Aorta (tissue), 5 donors: ENCODE data around the gene LNX1. TPM values are rescaled to one million over a fixed set of nuclear protein-coding genes. Genes with fewer than 3 reads are reported as not detected.

Source experiments
- ATAC-seq: fragments of 200-7000 bp; cut with Tn5 transposase; one replicate; pipeline ENCODE4 v1.9.1; 2022; ENCODE audit warnings: moderate library complexity; ENCODE audit not compliant: low FRiP score
- DNase-seq, 2 donors: peaks; one replicate each; pipeline ENCODE4 v3.0.0-alpha.2; 2020
- H3K27ac ChIP-seq, 2 donors: one replicate each; pipeline ENCODE4 v1.5.1; 2013; ENCODE audit warnings: low read length in 2 of 2, mild to moderate bottlenecking in 2 of 2, moderate library complexity in 2 of 2, control low read depth in 1 of 2, inconsistent platforms in 1 of 2, low read depth in 1 of 2
- H3K27me3 ChIP-seq, 2 donors: one replicate each; pipeline ENCODE4 v1.6.1; 2013; ENCODE audit warnings: control low read depth in 1 of 2, low read length in 1 of 2, mild to moderate bottlenecking in 1 of 2, moderate library complexity in 1 of 2; ENCODE audit not compliant: insufficient read depth in 2 of 2, control insufficient read depth in 1 of 2
- H3K36me3 ChIP-seq, 2 donors: one replicate each; pipeline ENCODE4 v1.6.1; 2013; ENCODE audit warnings: control low read depth in 1 of 2, low read length in 1 of 2, mild to moderate bottlenecking in 1 of 2; ENCODE audit not compliant: insufficient read depth in 2 of 2, control insufficient read depth in 1 of 2
- H3K4me1 ChIP-seq, 2 donors: one replicate each; pipeline ENCODE4 v1.6.1; 2013; ENCODE audit warnings: low read length in 2 of 2, control low read depth in 1 of 2, mild to moderate bottlenecking in 1 of 2, moderate library complexity in 1 of 2; ENCODE audit not compliant: insufficient read depth in 2 of 2, control insufficient read depth in 1 of 2
- H3K4me3 ChIP-seq, 2 donors: one replicate each; pipeline ENCODE4 v1.5.1; 2013; ENCODE audit warnings: low read length in 2 of 2, control low read depth in 1 of 2, mild to moderate bottlenecking in 1 of 2
- H3K9me3 ChIP-seq: one replicate; pipeline ENCODE4 v1.6.1; 2013; ENCODE audit warnings: mild to moderate bottlenecking, low read length; ENCODE audit not compliant: control insufficient read depth
- WGBS, 2 donors: extraction: QIAGEN DNeasy Blood & Tissue Kit; methylation state at CpG; one replicate each; pipeline ENCODE4 v1.1.7; 2013; 5-methylcytosine and 5-hydroxymethylcytosine counted together
- intact Hi-C, 2 donors: fragments of 100-400 bp; cut with DNase I; formaldehyde crosslinking; loops; one replicate each; pipeline versions ENCODE4 v1.14.2 to v1.15.0; 2022
- polyA plus RNA-seq, 2 donors: library from polyadenylated mRNA; stranded (reverse); fragments of 200-250 nt; gene quantifications; one replicate each; pipeline ENCODE4 v1.2.3, GENCODE V29; 2013
- total RNA-seq, 2 donors: library from RNA; stranded (reverse); fragmentation: NEBNext Ultra II Directional; extraction: Animal tissue kit (Norgen Biotek cat#: 25700); gene quantifications; one replicate each; pipeline ENCODE4 v1.2.1, GENCODE V29; 2021
- donor health status: healthy with polysubstance abuse.
- donor health status: Bipolar disorder and iron deficiency.
- donor health status: DM: no; HTN: no; CAD: no.
- donor health status: DM: no; HTN: no; CAD: no.
- donor health status: DM: yes; HTN: yes; CAD: no.

The LNX1 gene
- total and polyA plus RNA-seq, 4 donors = 3.1 to 11.1 (median 6.1) TPM

DNA sequence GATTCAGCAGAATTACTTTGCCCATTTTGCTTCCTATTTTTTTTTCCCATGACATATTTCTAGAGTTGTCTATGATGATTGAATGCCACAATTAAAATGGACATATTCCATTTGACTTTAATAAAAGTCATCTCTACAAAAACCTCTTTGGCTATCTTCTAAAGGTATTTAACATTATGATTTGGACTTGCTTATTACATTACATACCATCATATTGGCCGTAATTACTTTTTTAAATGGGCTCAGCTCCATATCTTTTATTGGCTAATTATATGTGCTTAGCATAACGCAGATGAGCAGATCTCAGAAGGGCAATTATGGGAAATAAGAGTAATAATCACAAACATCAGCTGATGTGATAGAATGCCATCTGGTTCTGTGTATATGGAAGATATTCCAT is 4.5 kb upstream of the LNX1 start:
- Histone ChIP-seq H3K27ac (no peak overlapping the region), H3K27me3 (no peaks in the 10 kb centered on the region), H3K36me3 (no peaks in the 10 kb centered on the region), H3K9me3 (no peaks in the 10 kb centered on the region), H3K4me1 (peaks cover 0 to 1% of the 10 kb centered on the region in 2 donors), H3K4me3 (no peak overlapping the region)
- DNase-seq (no peak), ATAC-seq (no peak)
- intact Hi-C loops = loop anchor here in 1 of 2 donors (10.0 kb wide), 1 partner anchor 89 kb away; no protein-coding TSS in a partner anchor
- WGBS, 2 donors = 98% methylated on average over 2 of the region's 2 CpGs

- Histone ChIP-seq H3K4me1 (peaks cover 0 to 1% of the 10 kb centered on the region in 2 donors), H3K4me3 (no peak overlapping the region), H3K27me3 (no peaks in the 10 kb centered on the region), H3K36me3 (no peaks in the 10 kb centered on the region), H3K9me3 (no peaks in the 10 kb centered on the region), H3K27ac (no peak overlapping the region)
- WGBS, 2 donors = 93 to 96% methylated on average over 3 of the region's 3 CpGs
- intact Hi-C loops = loop anchor here in 1 of 2 donors (10.0 kb wide), 1 partner anchor 90 kb away; no protein-coding TSS in a partner anchor
- no peak for DNase-seq
- ATAC-seq = no peak
Observed at GRCh38 chr4:53595204-53595603, 3.9 kb upstream of the LNX1 start.

DNA sequence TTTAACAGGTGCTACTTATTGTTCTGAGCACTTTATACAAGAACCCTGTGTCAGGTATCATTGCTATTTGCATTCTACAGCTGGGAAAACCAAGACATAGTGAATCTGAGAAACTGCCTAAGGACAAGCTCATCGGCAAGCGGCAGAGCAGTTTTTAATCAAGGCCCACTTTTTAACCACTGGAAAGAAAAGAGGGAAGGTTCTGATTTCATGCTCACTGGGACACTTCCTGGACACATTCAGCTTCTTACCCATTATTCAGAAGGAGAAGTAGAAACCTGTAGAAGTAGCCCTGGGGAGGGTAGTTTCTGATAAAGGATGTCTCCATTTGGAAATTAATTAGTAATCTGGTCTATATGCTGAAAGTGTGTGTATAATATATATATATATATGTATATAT is 2.5 kb upstream of the LNX1 start:
- intact Hi-C loops = loop anchor here (5.0 to 10.0 kb wide), 2 partner anchors 41 to 91 kb away; no protein-coding TSS in a partner anchor
- no peaks in the 10 kb centered on the region for H3K36me3 ChIP-seq
- WGBS, 2 donors = 82 to 86% methylated on average over 2 of the region's 2 CpGs
- no peak overlapping the region for H3K27ac ChIP-seq
- H3K27me3 ChIP-seq = no peaks in the 10 kb centered on the region
- no peak overlapping the region for H3K4me3 ChIP-seq
- no peaks in the 10 kb centered on the region for H3K9me3 ChIP-seq
- DNase-seq = no peak
- H3K4me1 ChIP-seq = peaks cover 0 to 1% of the 10 kb centered on the region in 2 donors
- ATAC-seq = no peak

DNA sequence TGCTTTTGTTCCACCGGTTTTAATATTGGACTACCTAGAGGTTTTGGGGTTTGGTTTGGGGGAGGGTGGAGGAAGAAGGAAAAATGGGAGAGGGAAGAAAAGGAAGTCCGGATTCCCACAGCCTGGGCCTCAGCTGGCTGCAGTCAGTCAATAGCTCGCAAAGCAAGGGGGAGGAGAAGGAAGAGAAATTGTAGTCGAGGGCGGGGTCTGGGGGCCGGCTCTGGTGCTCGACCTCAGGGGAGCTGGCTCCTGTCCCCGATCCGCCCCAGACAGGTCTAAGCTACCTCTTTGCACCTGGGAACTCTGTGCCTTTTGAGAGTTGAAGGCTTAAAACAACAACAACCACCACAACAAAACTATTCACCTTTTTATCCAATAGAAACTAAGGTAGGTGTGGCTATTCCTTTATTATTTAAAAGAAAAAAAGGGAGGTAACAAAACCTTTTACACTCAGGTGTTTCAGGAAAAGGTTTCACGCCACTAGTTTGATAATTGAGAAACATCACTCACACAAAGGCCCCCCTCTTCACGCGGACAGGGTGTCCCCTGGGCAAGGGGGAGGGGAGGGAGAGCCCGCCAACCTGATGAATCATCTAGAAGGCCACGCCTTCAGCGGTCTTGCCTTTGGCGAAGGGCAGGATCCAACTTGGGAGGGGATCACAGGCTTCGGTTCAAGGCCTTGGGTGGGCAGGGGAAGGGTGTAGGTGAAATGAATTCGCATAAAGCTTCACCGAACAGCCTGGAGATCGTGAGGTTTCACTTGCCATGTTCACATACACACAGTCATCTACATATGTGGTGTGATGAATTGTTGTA is 1.6 kb upstream of the LNX1 start:
- no peaks in the 10 kb centered on the region for H3K36me3 ChIP-seq
- 29 to 50% methylated on average over 20 of the region's 20 CpGs for WGBS, 2 donors
- H3K4me1 ChIP-seq = no peaks in the 10 kb centered on the region
- no peaks in the 10 kb centered on the region for H3K9me3 ChIP-seq
- H3K27me3 ChIP-seq = no peaks in the 10 kb centered on the region
- intact Hi-C loops = loop anchor here (5.0 to 10.0 kb wide), 2 partner anchors 41 to 92 kb away; no protein-coding TSS in a partner anchor
- no peak overlapping the region for H3K27ac ChIP-seq
- peak; percentile 65 to 78 for DNase-seq
- peak; percentile 65 for ATAC-seq
- H3K4me3 ChIP-seq = peak overlapping the region in 1 of 2 donors; percentile 22

- ATAC-seq (no peak), DNase-seq (no peak)
- Histone ChIP-seq H3K4me3 (no peak overlapping the region), H3K27me3 (no peaks in the 10 kb centered on the region), H3K36me3 (no peaks in the 10 kb centered on the region), H3K27ac (no peak overlapping the region), H3K4me1 (no peaks in the 10 kb centered on the region), H3K9me3 (no peaks in the 10 kb centered on the region)
- 65 to 74% methylated on average over 8 of the region's 8 CpGs for WGBS, 2 donors
- intact Hi-C loops = loop anchor here (5.0 to 10.0 kb wide), 2 partner anchors 40 to 93 kb away; no protein-coding TSS in a partner anchor
Observed at GRCh38 chr4:53592122-53592521, 836 bp upstream of the LNX1 start.

DNA sequence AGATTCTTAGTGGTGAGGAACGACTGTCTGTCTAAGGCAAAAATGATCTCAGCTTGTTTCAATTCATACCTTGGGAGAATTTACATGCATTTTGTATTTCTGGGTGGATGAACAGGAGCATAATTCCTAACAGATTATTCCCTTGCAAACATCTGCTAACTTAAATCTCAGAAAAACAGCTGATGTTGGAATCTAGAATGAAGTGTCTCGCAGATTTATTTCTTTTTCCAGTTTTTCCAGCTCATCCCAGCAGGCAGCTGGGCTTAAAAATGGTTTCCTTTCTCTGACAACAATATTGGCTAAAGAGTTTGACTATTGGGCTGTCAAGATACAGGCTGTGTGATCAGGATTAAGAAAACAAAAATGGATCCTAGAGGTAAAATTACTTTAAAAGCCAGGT is 1.1 kb downstream of the LNX1 start:
- no peaks in the 10 kb centered on the region for H3K36me3 ChIP-seq
- no peak for DNase-seq
- no peaks in the 10 kb centered on the region for H3K27me3 ChIP-seq
- ATAC-seq = no peak
- H3K27ac ChIP-seq = no peak overlapping the region
- intact Hi-C loops = loop anchor here (5.0 to 10.0 kb wide), 2 partner anchors 38 to 95 kb away; no protein-coding TSS in a partner anchor
- H3K9me3 ChIP-seq = no peaks in the 10 kb centered on the region
- H3K4me3 ChIP-seq = no peak overlapping the region
- H3K4me1 ChIP-seq = no peaks in the 10 kb centered on the region
- WGBS, 2 donors = 89 to 97% methylated on average over 2 of the region's 2 CpGs

GRCh38 chr4:53589511-53589910 is 1.8 kb downstream of the LNX1 start:
- no peak for ATAC-seq
- H3K27ac ChIP-seq = no peak overlapping the region
- H3K9me3 ChIP-seq = no peaks in the 10 kb centered on the region
- DNase-seq = no peak
- H3K36me3 ChIP-seq = no peaks in the 10 kb centered on the region
- intact Hi-C loops = no loop called here
- 91 to 95% methylated on average over 2 of the region's 2 CpGs for WGBS, 2 donors
- no peaks in the 10 kb centered on the region for H3K4me1 ChIP-seq
- no peaks in the 10 kb centered on the region for H3K27me3 ChIP-seq
- H3K4me3 ChIP-seq = no peak overlapping the region

DNA sequence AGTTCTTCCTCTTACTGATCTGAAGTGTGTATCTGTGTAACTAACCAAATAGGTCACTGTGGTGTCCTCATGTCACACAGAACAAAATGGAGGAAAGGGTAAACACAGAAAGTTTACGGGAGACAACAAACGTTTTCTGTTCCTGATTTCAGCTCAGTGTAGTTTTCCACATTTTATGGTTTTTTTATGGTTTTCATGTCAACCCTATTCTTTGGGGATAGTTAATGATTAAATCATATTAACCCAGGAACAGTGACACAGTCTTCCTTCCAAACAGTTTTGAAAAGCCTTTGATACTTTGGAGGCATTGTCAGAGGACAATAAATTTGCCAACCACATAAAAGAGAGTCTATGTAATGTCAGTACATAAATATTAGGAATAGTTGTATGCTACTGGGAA is 4.2 kb downstream of the LNX1 start:
- Histone ChIP-seq H3K9me3 (no peaks in the 10 kb centered on the region), H3K27me3 (no peaks in the 10 kb centered on the region), H3K4me1 (no peaks in the 10 kb centered on the region), H3K27ac (no peak overlapping the region), H3K4me3 (no peak overlapping the region), H3K36me3 (no peaks in the 10 kb centered on the region)
- intact Hi-C loops = no loop called here
- no peak for DNase-seq
- 87% methylated on average over 2 of the region's 2 CpGs for WGBS, 2 donors
- no peak for ATAC-seq
